Thoracic aorta (tissue), 2 donors: ENCODE measurements around the gene MCRIP1. TPM values are rescaled to one million over a fixed set of nuclear protein-coding genes. Genes with fewer than 3 reads are reported as not detected.

Source experiments
- ATAC-seq: fragments of 150-250 bp; one replicate; pipeline ENCODE4 v1.8.0; 2017; ENCODE audit warnings: low read depth; ENCODE audit not compliant: insufficient number of reproducible peaks, low FRiP score
- DNase-seq: peaks from one replicate; pipeline ENCODE4 v3.0.0-alpha.2; 2020; ENCODE audit warnings: low spot score
- H3K27ac ChIP-seq, 2 donors: fragments of 200-600 bp; sonication (generic); 1 replicate in 1 of 2; 2 replicates in 1 of 2; pipeline ENCODE4 v1.5.1; 2016; ENCODE audit warnings: mild to moderate bottlenecking in 2 of 2, moderate library complexity in 2 of 2
- H3K27me3 ChIP-seq: fragments of 200-600 bp; sonication (generic); replicated peaks from 2 replicates; pipeline ENCODE4 v1.6.0; 2016; ENCODE audit warnings: mild to moderate bottlenecking; ENCODE audit not compliant: insufficient read depth
- H3K36me3 ChIP-seq: fragments of 200-600 bp; sonication (generic); one replicate; pipeline ENCODE4 v1.5.1; 2016
- H3K4me1 ChIP-seq, 2 donors: fragments of 200-600 bp; sonication (generic); 1 replicate in 1 of 2; 2 replicates in 1 of 2; pipeline versions ENCODE4 v1.5.1 to v1.6.0; 2016; ENCODE audit warnings: low read depth in 2 of 2, mild to moderate bottlenecking in 1 of 2; ENCODE audit not compliant: control insufficient read depth in 1 of 2
- H3K4me3 ChIP-seq: fragments of 200-600 bp; sonication (generic); 2 replicates; pipeline ENCODE4 v1.5.1; 2016; ENCODE audit warnings: mild to moderate bottlenecking
- H3K9me3 ChIP-seq: fragments of 200-600 bp; sonication (generic); 2 replicates; pipeline ENCODE4 v1.5.1; 2016
- CTCF ChIP-seq: fragments of 200-600 bp; sonication (generic); IDR thresholded peaks from one replicate; pipeline ENCODE4 v1.5.1; 2019; ENCODE audit warnings: antibody characterized with exemption
- total RNA-seq, 2 donors: library from RNA; depleted of rRNA; stranded (reverse); fragments of >200 nt; gene quantifications; one replicate each; pipeline versions ENCODE4 v1.1.0 to v1.2.3, GENCODE V29; 2016

MCRIP1 gene
- total RNA-seq, 2 donors from 2014 or later = 57.5 to 116 TPM

DNA sequence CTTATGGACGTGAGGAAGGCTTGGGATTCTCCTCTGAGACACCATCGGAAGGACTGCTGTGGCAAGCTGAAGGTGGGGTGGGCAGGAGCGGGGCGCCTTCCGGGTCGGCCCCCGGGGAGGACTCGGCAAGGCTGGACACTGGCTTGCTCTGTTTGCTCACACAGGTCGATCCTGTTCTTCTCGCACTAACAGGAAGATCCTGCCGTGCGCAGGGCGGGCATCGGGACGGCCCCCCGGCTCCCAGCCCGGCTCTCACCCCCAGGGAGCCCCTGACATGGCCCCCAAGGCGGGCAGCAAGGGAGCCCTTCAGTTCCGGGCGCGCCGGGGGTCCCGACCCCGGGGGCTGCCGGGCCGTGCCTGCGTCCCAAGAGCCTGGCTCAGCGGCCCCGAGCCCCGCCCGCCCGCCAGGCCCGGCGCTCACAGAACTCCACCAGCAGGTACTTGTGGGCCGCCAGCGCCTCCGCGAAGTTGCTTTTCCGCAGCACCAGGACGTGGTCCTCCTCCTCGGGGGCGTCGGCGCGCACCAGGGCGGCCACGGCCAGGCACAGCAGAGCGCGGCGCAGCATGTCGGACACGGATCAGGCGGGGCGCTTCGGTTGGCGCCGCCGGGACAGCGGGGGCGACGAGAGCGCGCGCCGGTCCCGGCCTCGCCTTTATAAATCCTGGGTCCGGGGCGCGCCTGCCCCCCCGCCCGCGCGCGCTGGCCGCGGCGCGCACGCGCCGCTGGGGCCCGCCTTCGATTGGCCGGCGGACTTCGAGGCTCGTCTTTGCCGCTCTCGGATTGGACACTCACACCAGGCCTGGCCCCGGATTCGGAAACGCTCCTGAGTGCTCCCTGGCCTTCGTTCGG, 27.0 kb upstream of the MCRIP1 start, which contains the start of gene P4HB:
P4HB (minus strand) TSS at position 630 of the 850 bp plus-strand sequence; CDS start at position 566, 64 bp downstream.
- Histone ChIP-seq H3K4me3 (peak within 1 kb of the TSS; percentile 86), H3K9me3 (no peaks in the 10 kb centered on the region), H3K36me3 (peaks cover 2% of the 10 kb centered on the region), H3K27me3 (no peaks in the 10 kb centered on the region), H3K27ac (peak within 1 kb of the TSS; percentile 92 to 94), H3K4me1 (peaks cover 19 to 39% of the 10 kb centered on the region in 2 donors)
- DNase-seq (no peak), ATAC-seq (no peak)
- TF ChIP-seq CTCF = no peak

- H3K27me3 ChIP-seq = no peaks in the 10 kb centered on the region
- peak overlapping the region; percentile 77 for H3K4me3 ChIP-seq
- H3K36me3 ChIP-seq = peaks cover 11% of the 10 kb centered on the region
- H3K4me1 ChIP-seq = peaks cover 19 to 39% of the 10 kb centered on the region in 2 donors
- ATAC-seq (no peak), DNase-seq (no peak)
- no peaks in the 10 kb centered on the region for H3K9me3 ChIP-seq
- H3K27ac ChIP-seq = peak overlapping the region; percentile 81 to 86
- no peak for TF ChIP-seq CTCF
These were observed 26.1 kb upstream of the MCRIP1 start for GRCh38 chr17:81858967-81859905.

DNA sequence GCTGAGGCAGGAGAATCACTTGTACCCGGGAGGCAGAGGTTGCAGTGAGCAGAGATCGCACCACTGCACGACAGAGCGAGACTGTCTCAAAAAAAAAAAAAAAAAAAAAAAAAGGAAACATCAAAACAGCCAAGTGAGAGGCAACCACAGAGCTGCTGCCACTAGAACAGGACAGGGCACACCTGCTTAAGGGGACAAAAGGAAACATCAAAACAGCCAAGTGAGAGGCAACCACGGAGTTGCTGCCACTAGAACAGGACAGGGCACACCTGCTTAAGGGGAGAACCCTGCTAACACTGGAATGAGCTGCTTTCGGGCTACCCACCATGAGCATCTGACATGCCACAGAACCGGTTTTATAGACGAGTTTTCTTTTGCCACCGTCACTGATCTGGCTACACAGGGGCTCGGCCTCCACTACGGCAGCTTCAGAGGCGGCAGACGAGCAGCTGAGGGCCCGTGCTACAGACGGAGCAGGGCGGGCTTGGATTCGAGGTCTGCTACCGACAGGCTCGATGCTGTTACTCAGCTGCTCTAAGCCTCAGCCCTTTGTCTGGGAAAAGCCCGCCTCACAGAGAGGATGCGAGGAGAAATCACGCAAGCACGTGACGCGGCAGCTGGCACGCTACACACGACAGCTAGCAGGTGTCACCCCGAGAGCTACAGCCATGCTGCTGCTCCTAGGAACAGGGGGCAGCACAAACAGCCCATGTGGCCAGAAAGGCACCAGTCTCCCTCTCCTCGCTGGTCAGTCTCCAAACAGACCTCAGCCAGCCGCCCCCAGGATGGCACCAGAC, 25.3 kb upstream of the MCRIP1 start:
- peaks cover 19 to 39% of the 10 kb centered on the region in 2 donors for H3K4me1 ChIP-seq
- TF ChIP-seq CTCF = no peak
- H3K36me3 ChIP-seq = peaks cover 19% of the 10 kb centered on the region

GRCh38 chr17:81854974-81855774, 22.1 kb upstream of the MCRIP1 start:
- Histone ChIP-seq H3K27me3 (no peaks in the 10 kb centered on the region), H3K4me1 (peaks cover 12 to 23% of the 10 kb centered on the region in 2 donors), H3K4me3 (no peak overlapping the region), H3K9me3 (no peaks in the 10 kb centered on the region), H3K36me3 (peaks cover 41% of the 10 kb centered on the region), H3K27ac (no peak overlapping the region)
- DNase-seq (no peak), ATAC-seq (no peak)
- no peak for TF ChIP-seq CTCF

More for the DNA sequence above, 25.3 kb upstream of the MCRIP1 start:
- H3K27me3 ChIP-seq = no peaks in the 10 kb centered on the region
- H3K9me3 ChIP-seq = no peaks in the 10 kb centered on the region
- no peak for ATAC-seq
- no peak overlapping the region for H3K27ac ChIP-seq
- peak overlapping the region; percentile 77 for H3K4me3 ChIP-seq
- no peak for DNase-seq
